Hepatocyte (in vitro differentiated cells): ENCODE measurements around the gene EEF2KMT.
"Not testable (repeated sequence)": the region's sequence is repeated elsewhere in the genome, so short reads cannot be mapped to it uniquely, and the experiment has no call there.

Experiments
- EZH2phosphoT487 ChIP-seq: fragments of 200-600 bp; sonication (generic); IDR thresholded peaks from one replicate; pipeline ENCODE4 v1.6.1; 2018; ENCODE audit warnings: antibody characterized with exemption, mild to moderate bottlenecking, low read depth, moderate library complexity; ENCODE audit not compliant: unreplicated experiment, severe bottlenecking
- TF ChIP-seq, protein P1 (sequence below): fragments of 200-600 bp; sonication (generic); IDR thresholded peaks from 2 replicates; pipeline ENCODE4 v1.5.1; 2016; ENCODE audit warnings: antibody characterized with exemption, mild to moderate bottlenecking; ENCODE audit not compliant: poor library complexity

DNA sequence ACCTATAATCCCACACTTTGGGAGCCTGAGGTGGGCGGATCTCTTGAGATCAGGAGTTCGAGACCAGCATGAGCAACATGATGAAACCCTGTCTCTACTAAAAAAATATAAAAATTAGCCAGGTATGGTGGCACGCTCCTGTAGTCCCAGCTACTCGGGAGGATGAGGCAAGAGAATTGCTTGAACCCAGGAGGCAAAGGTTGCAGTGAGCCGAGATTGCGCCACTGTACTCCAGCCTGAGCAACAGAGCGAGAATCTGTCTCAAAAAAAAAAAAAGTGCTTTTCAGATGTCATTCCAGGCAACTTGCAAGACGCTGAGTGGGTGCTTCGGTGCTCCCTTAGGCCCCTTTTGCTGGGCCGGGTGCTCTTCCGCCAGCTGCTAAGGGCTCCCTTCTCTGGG, 53.0 kb downstream of the EEF2KMT start:
- TF ChIP-seq, protein P1, sequence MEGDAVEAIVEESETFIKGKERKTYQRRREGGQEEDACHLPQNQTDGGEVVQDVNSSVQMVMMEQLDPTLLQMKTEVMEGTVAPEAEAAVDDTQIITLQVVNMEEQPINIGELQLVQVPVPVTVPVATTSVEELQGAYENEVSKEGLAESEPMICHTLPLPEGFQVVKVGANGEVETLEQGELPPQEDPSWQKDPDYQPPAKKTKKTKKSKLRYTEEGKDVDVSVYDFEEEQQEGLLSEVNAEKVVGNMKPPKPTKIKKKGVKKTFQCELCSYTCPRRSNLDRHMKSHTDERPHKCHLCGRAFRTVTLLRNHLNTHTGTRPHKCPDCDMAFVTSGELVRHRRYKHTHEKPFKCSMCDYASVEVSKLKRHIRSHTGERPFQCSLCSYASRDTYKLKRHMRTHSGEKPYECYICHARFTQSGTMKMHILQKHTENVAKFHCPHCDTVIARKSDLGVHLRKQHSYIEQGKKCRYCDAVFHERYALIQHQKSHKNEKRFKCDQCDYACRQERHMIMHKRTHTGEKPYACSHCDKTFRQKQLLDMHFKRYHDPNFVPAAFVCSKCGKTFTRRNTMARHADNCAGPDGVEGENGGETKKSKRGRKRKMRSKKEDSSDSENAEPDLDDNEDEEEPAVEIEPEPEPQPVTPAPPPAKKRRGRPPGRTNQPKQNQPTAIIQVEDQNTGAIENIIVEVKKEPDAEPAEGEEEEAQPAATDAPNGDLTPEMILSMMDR, result not testable (repeated sequence)
- not testable (repeated sequence) for TF ChIP-seq EZH2phosphoT487
